Fibroblast of lung (primary cell): ENCODE results near the gene HIGD1A.

Experiments used
- CTCF ChIP-seq, 2 donors: IDR thresholded peaks in 1 of 2; conservative IDR thresholded peaks in 1 of 2; 1 replicate in 1 of 2; 2 replicates in 1 of 2; pipeline ENCODE4 v1.5.1; 2011 to 2012; ENCODE audit warnings: low read length in 2 of 2, control low read depth in 1 of 2, inconsistent platforms in 1 of 2, low read depth in 1 of 2, mild to moderate bottlenecking in 1 of 2
- EZH2 ChIP-seq: IDR thresholded peaks from 2 replicates; pipeline ENCODE4 v1.5.1; 2012; ENCODE audit warnings: low read length, control low read depth, mild to moderate bottlenecking; ENCODE audit errors: missing control alignments

GRCh38 chr3:42753757-42754156 lies 50.5 kb downstream of the HIGD1A start:
- no peak for TF ChIP-seq CTCF (conservative IDR thresholded peaks at IDR 0.05 in 1 of 2, IDR thresholded peaks at IDR 0.05 in 1 of 2; ENCODE audit: low read depth in 1 of 2, low read length in 2 of 2)
- TF ChIP-seq EZH2, result no peak
